Keratinocyte (primary cell): Measurements from ENCODE around the gene MYPN. TPM values are rescaled to one million over a fixed set of nuclear protein-coding genes. Genes with fewer than 3 reads are reported as not detected.
A peak's percentile ranks its signal among the peaks of the same experiment; 100 is the strongest.

ENCODE experiments used
- DNase-seq: peaks from one replicate; pipeline ENCODE4 v3.0.0-alpha.2; 2011; ENCODE audit warnings: low read depth, missing footprints, low spot score
- FAIRE-seq: peaks from 2 replicates; lab custom pipeline; 2011; peaks lifted over from hg19 to GRCh38; lab: Jason Lieb, UNC
- H2AFZ ChIP-seq: 2 replicates; pipeline ENCODE4 v1.6.0; 2012; ENCODE audit warnings: low read length, control low read depth, inconsistent platforms; ENCODE audit not compliant: control insufficient read depth
- H3K27ac ChIP-seq: 2 replicates; pipeline ENCODE4 v1.5.1; 2011; ENCODE audit warnings: low read length; ENCODE audit not compliant: control insufficient read depth, insufficient read depth
- H3K27me3 ChIP-seq: 3 replicates; pipeline ENCODE4 v1.6.0; 2011; ENCODE audit warnings: low read length; ENCODE audit not compliant: control insufficient read depth, insufficient read depth; ENCODE audit errors: extremely low read depth
- H3K36me3 ChIP-seq, 2 experiments: 2 replicates in 1 of 2; 3 replicates in 1 of 2; pipeline ENCODE4 v1.5.1; 2011; ENCODE audit warnings: low read length in 2 of 2, mild to moderate bottlenecking in 1 of 2; ENCODE audit not compliant: control insufficient read depth in 2 of 2, insufficient read depth in 2 of 2; ENCODE audit errors: extremely low read depth in 1 of 2
- H3K4me1 ChIP-seq: 3 replicates; pipeline ENCODE4 v1.5.1; 2011; ENCODE audit warnings: low read length; ENCODE audit not compliant: control insufficient read depth, insufficient read depth; ENCODE audit errors: extremely low read depth
- H3K4me2 ChIP-seq: 3 replicates; pipeline ENCODE4 v1.6.0; 2011; ENCODE audit warnings: low read depth, low read length; ENCODE audit not compliant: control insufficient read depth, insufficient read depth; ENCODE audit errors: extremely low read depth
- H3K4me3 ChIP-seq, 3 experiments: fragments of 200-600 bp in 1 of 3; sonication (generic) in 1 of 3; 2 replicates in 2 of 3; 3 replicates in 1 of 3; pipeline ENCODE4 v1.5.1; 2011 to 2016; ENCODE audit warnings: low read length in 3 of 3, mild to moderate bottlenecking in 3 of 3, control low read depth in 2 of 3, inconsistent platforms in 1 of 3, low read depth in 1 of 3, mixed read lengths in 1 of 3, mixed run types in 1 of 3, moderate library complexity in 1 of 3; ENCODE audit not compliant: control insufficient read depth in 2 of 3, insufficient read depth in 2 of 3; ENCODE audit errors: extremely low read depth in 1 of 3
- H3K79me2 ChIP-seq: 2 replicates; pipeline ENCODE4 v1.6.0; 2012; ENCODE audit warnings: low read length; ENCODE audit not compliant: control insufficient read depth, insufficient read depth
- H3K9ac ChIP-seq: 3 replicates; pipeline ENCODE4 v1.6.0; 2011; ENCODE audit warnings: low read length; ENCODE audit not compliant: control insufficient read depth, insufficient read depth; ENCODE audit errors: extremely low read depth
- H3K9me1 ChIP-seq: 3 replicates; pipeline ENCODE4 v1.6.0; 2011; ENCODE audit warnings: low read length; ENCODE audit not compliant: control insufficient read depth, insufficient read depth; ENCODE audit errors: extremely low read depth
- H3K9me3 ChIP-seq: 2 replicates; pipeline ENCODE4 v1.5.1; 2012; ENCODE audit warnings: low read depth, low read length; ENCODE audit not compliant: control insufficient read depth
- H4K20me1 ChIP-seq: 3 replicates; pipeline ENCODE4 v1.6.0; 2011; ENCODE audit warnings: low read length; ENCODE audit not compliant: control insufficient read depth, insufficient read depth; ENCODE audit errors: extremely low read depth
- EZH2 ChIP-seq: IDR thresholded peaks from one replicate; pipeline ENCODE4 v1.6.1; 2012; ENCODE audit warnings: inconsistent platforms, mild to moderate bottlenecking, low read length, moderate library complexity
- dilution Hi-C: fragments of 300-500 bp; cut with MboI; formaldehyde crosslinking; loops from one replicate; pipeline ENCODE4 v1.7.0; 2020; ENCODE audit warnings: low sequenced_read_pairs; ENCODE audit not compliant: extremely low pct_ligation_motif_present
- polyA plus RNA-seq, 5 experiments: library from polyadenylated mRNA; depleted of rRNA in 3 of 5; stranded (reverse) in 3 of 5; stranded (forward) in 1 of 5; unstranded in 1 of 5; fragments of >200 nt; gene quantifications; 1 replicate in 1 of 5; 2 replicates in 3 of 5; 3 replicates in 1 of 5; pipeline versions ENCODE4 v1.2.1 to v1.2.3, GENCODE V29; 2011 to 2012; ENCODE audit warnings: missing spikeins in 2 of 5, low read depth in 1 of 5, low replicate concordance in 1 of 5
- TF ChIP-seq, protein P1 (sequence below), 3 experiments: IDR thresholded peaks in 1 of 3; conservative IDR thresholded peaks in 1 of 3; optimal IDR thresholded peaks in 1 of 3; 2 replicates in 2 of 3; 3 replicates in 1 of 3; pipeline versions ENCODE3 to v1.5.1; 2011; ENCODE audit warnings: low read length in 3 of 3, mild to moderate bottlenecking in 3 of 3, moderate library complexity in 2 of 3, control low read depth in 1 of 3, inconsistent platforms in 1 of 3; ENCODE audit not compliant: insufficient read depth in 2 of 3; ENCODE audit errors: extremely low read depth in 1 of 3

The MYPN gene
- polyA plus RNA-seq, 1 donor (not counting 4 experiments of a cell fraction or from before 2014, with no cell fraction given) = 0.42 TPM

GRCh38 chr10:68086011-68086410 lies 23.3 kb upstream of the MYPN start:
- Histone ChIP-seq H3K4me2 (peak overlapping the region; percentile 4), H2AFZ (peak overlapping the region; percentile 35), H3K4me1 (peaks cover 22% of the 10 kb centered on the region), H3K27ac (no peak overlapping the region), H3K36me3 (no peaks in the 10 kb centered on the region), H3K4me3 (no peak overlapping the region), H4K20me1 (no peaks in the 10 kb centered on the region), H3K9me3 (no peaks in the 10 kb centered on the region), H3K9ac (no peak overlapping the region), H3K27me3 (no peaks in the 10 kb centered on the region), H3K79me2 (no peaks in the 10 kb centered on the region), H3K9me1 (no peaks in the 10 kb centered on the region)
- DNase-seq = no peak
- TF ChIP-seq, protein P1, sequence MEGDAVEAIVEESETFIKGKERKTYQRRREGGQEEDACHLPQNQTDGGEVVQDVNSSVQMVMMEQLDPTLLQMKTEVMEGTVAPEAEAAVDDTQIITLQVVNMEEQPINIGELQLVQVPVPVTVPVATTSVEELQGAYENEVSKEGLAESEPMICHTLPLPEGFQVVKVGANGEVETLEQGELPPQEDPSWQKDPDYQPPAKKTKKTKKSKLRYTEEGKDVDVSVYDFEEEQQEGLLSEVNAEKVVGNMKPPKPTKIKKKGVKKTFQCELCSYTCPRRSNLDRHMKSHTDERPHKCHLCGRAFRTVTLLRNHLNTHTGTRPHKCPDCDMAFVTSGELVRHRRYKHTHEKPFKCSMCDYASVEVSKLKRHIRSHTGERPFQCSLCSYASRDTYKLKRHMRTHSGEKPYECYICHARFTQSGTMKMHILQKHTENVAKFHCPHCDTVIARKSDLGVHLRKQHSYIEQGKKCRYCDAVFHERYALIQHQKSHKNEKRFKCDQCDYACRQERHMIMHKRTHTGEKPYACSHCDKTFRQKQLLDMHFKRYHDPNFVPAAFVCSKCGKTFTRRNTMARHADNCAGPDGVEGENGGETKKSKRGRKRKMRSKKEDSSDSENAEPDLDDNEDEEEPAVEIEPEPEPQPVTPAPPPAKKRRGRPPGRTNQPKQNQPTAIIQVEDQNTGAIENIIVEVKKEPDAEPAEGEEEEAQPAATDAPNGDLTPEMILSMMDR (optimal IDR thresholded peaks at IDR 0.05 in 1 of 3, IDR thresholded peaks at IDR 0.05 in 1 of 3, conservative IDR thresholded peaks at IDR 0.05 in 1 of 3; ENCODE audit: extremely low read depth in 1 of 3, insufficient read depth in 2 of 3, low read length in 3 of 3) = no peak
- no peak for TF ChIP-seq EZH2
- dilution Hi-C loops = no loop called here
- FAIRE-seq = peak; percentile 61

- TF ChIP-seq EZH2 = no peak
- TF ChIP-seq, protein P1 (optimal IDR thresholded peaks at IDR 0.05 in 1 of 3, IDR thresholded peaks at IDR 0.05 in 1 of 3, conservative IDR thresholded peaks at IDR 0.05 in 1 of 3; ENCODE audit: extremely low read depth in 1 of 3, insufficient read depth in 2 of 3, low read length in 3 of 3) = no peak
- no peaks in the 10 kb centered on the region for H3K9me3 ChIP-seq
- FAIRE-seq (peak; percentile 9), DNase-seq (no peak)
- H3K9ac ChIP-seq = no peak overlapping the region
- no peaks in the 10 kb centered on the region for H3K36me3 ChIP-seq
- H3K9me1 ChIP-seq = no peaks in the 10 kb centered on the region
- H3K79me2 ChIP-seq = no peaks in the 10 kb centered on the region
- no peaks in the 10 kb centered on the region for H3K27me3 ChIP-seq
- peak overlapping the region; percentile 74 for H2AFZ ChIP-seq
- peak overlapping the region; percentile 44 for H3K4me2 ChIP-seq
- no peak overlapping the region for H3K27ac ChIP-seq
- H3K4me1 ChIP-seq = peaks cover 22% of the 10 kb centered on the region
- H4K20me1 ChIP-seq = no peaks in the 10 kb centered on the region
- dilution Hi-C loops = no loop called here
- no peak overlapping the region for H3K4me3 ChIP-seq
These were observed 22.2 kb upstream of the MYPN start for GRCh38 chr10:68086910-68087684.
